Kidney (tissue), 14 donors: ENCODE results near the gene CACNB1. TPM values are rescaled to one million over a fixed set of nuclear protein-coding genes. Genes with fewer than 3 reads are reported as not detected.
A peak's percentile ranks its signal among the peaks of the same experiment; 100 is the strongest.

Experiments
- DNase-seq, 5 donors: peaks; one replicate each; pipeline ENCODE4 v3.0.0-alpha.2; 2013 to 2020
- FAIRE-seq: peaks from 2 replicates; lab custom pipeline; 2012; peaks lifted over from hg19 to GRCh38; lab: Jason Lieb, UNC
- H3K27ac ChIP-seq, 2 donors: one replicate each; pipeline ENCODE4 v1.7.0; 2013; ENCODE audit warnings: low read depth in 2 of 2, low read length in 2 of 2, inconsistent platforms in 1 of 2
- H3K27me3 ChIP-seq: one replicate; pipeline ENCODE4 v1.7.1; 2013; ENCODE audit warnings: low read length, inconsistent platforms; ENCODE audit not compliant: control insufficient read depth, insufficient read depth
- H3K36me3 ChIP-seq, 3 donors: one replicate each; pipeline versions ENCODE4 v1.7.0 to v1.7.1; 2013; ENCODE audit warnings: low read length in 3 of 3, control low read depth in 1 of 3, inconsistent platforms in 1 of 3; ENCODE audit not compliant: insufficient read depth in 3 of 3, control insufficient read depth in 2 of 3
- H3K4me1 ChIP-seq, 3 donors: one replicate each; pipeline versions ENCODE4 v1.7.0 to v1.7.1; 2013; ENCODE audit warnings: low read length in 3 of 3, inconsistent platforms in 1 of 3, low read depth in 1 of 3; ENCODE audit not compliant: control insufficient read depth in 2 of 3, insufficient read depth in 2 of 3
- H3K4me3 ChIP-seq, 3 donors: one replicate each; pipeline versions ENCODE4 v1.7.0 to v1.8.1; 2013; ENCODE audit warnings: low read length in 3 of 3, control low read depth in 1 of 3, inconsistent platforms in 1 of 3
- H3K9ac ChIP-seq, 3 donors: one replicate each; pipeline versions ENCODE4 v1.7.0 to v1.7.1; 2013; ENCODE audit warnings: low read length in 3 of 3, control low read depth in 1 of 3, inconsistent platforms in 1 of 3
- H3K9me3 ChIP-seq, 3 donors: one replicate each; pipeline versions ENCODE4 v1.7.0 to v1.7.1; 2013; ENCODE audit warnings: low read length in 3 of 3, control low read depth in 1 of 3, inconsistent platforms in 1 of 3; ENCODE audit not compliant: control insufficient read depth in 2 of 3, insufficient read depth in 1 of 3
- CTCF ChIP-seq: IDR thresholded peaks from 3 replicates; pipeline ENCODE4 v1.5.1; 2012; ENCODE audit warnings: mild to moderate bottlenecking, moderate library complexity, borderline replicate concordance; ENCODE audit not compliant: insufficient read depth; ENCODE audit errors: extremely low read depth
- intact Hi-C: fragments of 100-400 bp; cut with DNase I; formaldehyde crosslinking; loops from one replicate; pipeline ENCODE4 v1.11.1; 2022
- polyA plus RNA-seq: library from polyadenylated mRNA; stranded (reverse); fragments of 350-450 nt; fragmentation: Illumina TruSeq; extraction: RNeasy Lipid Tissue Mini Kit (QIAGEN cat#74804); gene quantifications from one replicate; pipeline ENCODE4 v1.2.3, GENCODE V29; 2014; ENCODE audit warnings: low read depth, low replicate concordance; ENCODE audit not compliant: insufficient read depth
- total RNA-seq: library from RNA; stranded (reverse); fragmentation: NEBNext Ultra II Directional; extraction: Animal tissue kit (Norgen Biotek cat#: 25700); gene quantifications from one replicate; pipeline ENCODE4 v1.2.1, GENCODE V29; 2021
- donor health status: control.
- donor health status: control.
- donor health status: control.
- donor health status: control.
- donor health status: control.
- donor health status: DM: yes; HTN: yes; CAD: no.
- donor health status: Normal renal cell carcinoma (clear cell type).

The CACNB1 gene
- total and polyA plus RNA-seq, 2 donors from 2014 or later: 1.4 to 9.9 TPM

- no peak for TF ChIP-seq CTCF
- Histone ChIP-seq H3K9me3 (no peaks in the 10 kb centered on the region), H3K36me3 (no peaks in the 10 kb centered on the region), H3K9ac (no peak within 1 kb of the TSS), H3K27ac (no peak within 1 kb of the TSS), H3K4me1 (peaks cover 0 to 3% (median 0%) of the 10 kb centered on the region in 3 donors), H3K27me3 (peaks cover 4% of the 10 kb centered on the region), H3K4me3 (peak within 1 kb of the TSS in 2 of 3 donors; percentile 43 to 51)
- no peak for FAIRE-seq
- intact Hi-C loops: no loop called here
- peak in 2 of 5 donors; percentile 33 to 34 for DNase-seq
These were observed 28.0 kb upstream of the CACNB1 start, which contains the start of gene STAC2 for GRCh38 chr17:39225308-39225958. Gene STAC2 (minus strand): TSS chr17:39225945. CDS start chr17:39225502, 443 bp downstream.

GRCh38 chr17:39224778-39225307, 27.4 kb upstream of the CACNB1 start:
- peak overlapping the region in 1 of 3 donors; percentile 16 for H3K4me3 ChIP-seq
- H3K4me1 ChIP-seq: peaks cover 0 to 3% (median 0%) of the 10 kb centered on the region in 3 donors
- no peaks in the 10 kb centered on the region for H3K36me3 ChIP-seq
- DNase-seq (peak in 4 of 5 donors; percentile 25 to 68 (median 45)), FAIRE-seq (no peak)
- intact Hi-C loops: no loop called here
- H3K27ac ChIP-seq: no peak overlapping the region
- H3K9me3 ChIP-seq: no peaks in the 10 kb centered on the region
- TF ChIP-seq CTCF: no peak
- peaks cover 4% of the 10 kb centered on the region for H3K27me3 ChIP-seq
- no peak overlapping the region for H3K9ac ChIP-seq

GRCh38 chr17:39223907-39224777, 26.7 kb upstream of the CACNB1 start:
- Histone ChIP-seq H3K9me3 (no peaks in the 10 kb centered on the region), H3K4me1 (peaks cover 0 to 3% (median 0%) of the 10 kb centered on the region in 3 donors), H3K9ac (no peak overlapping the region), H3K27ac (no peak overlapping the region), H3K4me3 (no peak overlapping the region), H3K36me3 (no peaks in the 10 kb centered on the region), H3K27me3 (peaks cover 4% of the 10 kb centered on the region)
- intact Hi-C loops: no loop called here
- TF ChIP-seq CTCF: no peak
- peak in 2 of 5 donors; percentile 38 to 56 for DNase-seq
- no peak for FAIRE-seq
